ENCODE results near the gene NCOA3. TPM values are rescaled to one million over a fixed set of nuclear protein-coding genes. Genes with fewer than 3 reads are reported as not detected.
A peak's percentile ranks its signal among the peaks of the same experiment; 100 is the strongest.

The NCOA3 gene
- total RNA-seq, 1 donor from 2014 or later: 37.3 TPM

DNA sequence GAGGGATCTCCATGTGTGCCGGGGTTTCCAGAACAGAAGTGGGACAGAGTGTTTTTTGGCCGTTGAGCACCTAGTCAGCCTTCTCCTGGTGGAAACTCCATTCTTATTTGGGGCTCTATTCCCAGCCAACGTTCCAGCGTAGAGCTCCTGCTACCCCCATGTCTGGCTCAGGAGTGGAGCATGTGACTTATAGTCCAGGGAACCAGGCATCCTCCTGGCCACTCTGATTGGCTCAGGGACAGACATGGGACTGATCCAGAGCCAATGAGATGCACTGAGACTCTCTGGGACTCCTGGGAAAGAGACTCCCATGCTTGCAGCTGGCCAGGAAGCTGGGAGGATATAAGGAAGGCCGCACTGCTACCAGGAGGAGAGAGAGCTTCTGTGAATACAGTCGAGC lies 196.5 kb downstream of the NCOA3 start:
- Mint-ChIP-seq H3K27ac (no peak overlapping the region), H3K9me3 (no peaks in the 10 kb centered on the region), H3K36me3 (peaks cover 12% of the 10 kb centered on the region), H3K27me3 (no peaks in the 10 kb centered on the region), H3K4me3 (no peak overlapping the region), H3K4me1 (ENCODE audit: unreplicated experiment) (peaks cover 9% of the 10 kb centered on the region)
- no peak for DNase-seq (ENCODE audit: extremely low spot score, unreplicated experiment)
- TF ChIP-seq, protein P1, sequence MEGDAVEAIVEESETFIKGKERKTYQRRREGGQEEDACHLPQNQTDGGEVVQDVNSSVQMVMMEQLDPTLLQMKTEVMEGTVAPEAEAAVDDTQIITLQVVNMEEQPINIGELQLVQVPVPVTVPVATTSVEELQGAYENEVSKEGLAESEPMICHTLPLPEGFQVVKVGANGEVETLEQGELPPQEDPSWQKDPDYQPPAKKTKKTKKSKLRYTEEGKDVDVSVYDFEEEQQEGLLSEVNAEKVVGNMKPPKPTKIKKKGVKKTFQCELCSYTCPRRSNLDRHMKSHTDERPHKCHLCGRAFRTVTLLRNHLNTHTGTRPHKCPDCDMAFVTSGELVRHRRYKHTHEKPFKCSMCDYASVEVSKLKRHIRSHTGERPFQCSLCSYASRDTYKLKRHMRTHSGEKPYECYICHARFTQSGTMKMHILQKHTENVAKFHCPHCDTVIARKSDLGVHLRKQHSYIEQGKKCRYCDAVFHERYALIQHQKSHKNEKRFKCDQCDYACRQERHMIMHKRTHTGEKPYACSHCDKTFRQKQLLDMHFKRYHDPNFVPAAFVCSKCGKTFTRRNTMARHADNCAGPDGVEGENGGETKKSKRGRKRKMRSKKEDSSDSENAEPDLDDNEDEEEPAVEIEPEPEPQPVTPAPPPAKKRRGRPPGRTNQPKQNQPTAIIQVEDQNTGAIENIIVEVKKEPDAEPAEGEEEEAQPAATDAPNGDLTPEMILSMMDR (conservative IDR thresholded peaks at IDR 0.05): no peak

DNA sequence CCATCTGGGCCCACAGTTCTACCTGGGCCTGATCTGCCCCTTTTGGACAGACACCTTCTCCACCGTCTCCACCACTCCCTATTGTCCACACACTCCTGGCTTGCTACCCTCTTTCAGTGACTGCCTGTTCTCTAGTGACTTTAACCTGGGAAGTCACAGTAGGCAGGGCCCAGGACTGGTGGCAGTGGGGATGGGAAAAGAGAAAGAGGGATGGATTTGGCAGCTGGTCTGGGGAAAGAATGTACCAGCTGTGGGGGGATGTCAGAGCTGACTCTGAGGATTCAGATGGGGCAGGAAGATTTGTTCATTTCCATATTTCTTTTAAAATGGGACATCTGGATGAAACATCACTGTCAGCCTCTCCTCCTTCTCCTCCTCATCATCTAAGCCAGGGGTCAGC lies 198.1 kb downstream of the NCOA3 start:
- H3K9me3 Mint-ChIP-seq: no peaks in the 10 kb centered on the region
- TF ChIP-seq, protein P1 (conservative IDR thresholded peaks at IDR 0.05): no peak
- H3K27ac Mint-ChIP-seq: no peak overlapping the region
- H3K4me3 Mint-ChIP-seq: no peak overlapping the region
- no peak for DNase-seq (ENCODE audit: extremely low spot score, unreplicated experiment)
- H3K27me3 Mint-ChIP-seq: no peaks in the 10 kb centered on the region
- H3K4me1 Mint-ChIP-seq (ENCODE audit: unreplicated experiment): peaks cover 15% of the 10 kb centered on the region
- H3K36me3 Mint-ChIP-seq: peaks cover 22% of the 10 kb centered on the region

DNA sequence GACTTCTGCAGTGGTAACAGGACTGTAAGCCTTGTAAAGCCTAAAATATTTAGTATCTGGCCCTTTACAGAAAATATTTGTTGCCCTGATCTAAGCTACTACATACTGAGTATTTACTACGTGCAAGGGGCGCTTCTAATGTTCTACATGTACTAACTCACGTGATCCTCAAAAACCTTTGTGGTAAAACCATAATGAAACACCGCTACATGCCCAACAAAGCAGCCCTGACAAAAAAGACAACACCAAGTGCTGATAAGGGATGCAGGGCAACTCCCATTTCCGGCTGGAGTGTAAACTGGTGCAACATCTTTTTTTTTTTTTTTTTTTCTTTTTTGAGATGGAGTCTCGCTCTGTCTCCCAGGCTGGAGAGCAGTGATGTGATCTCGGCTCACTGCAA lies 198.6 kb downstream of the NCOA3 start:
- H3K9me3 Mint-ChIP-seq: no peaks in the 10 kb centered on the region
- H3K4me3 Mint-ChIP-seq: no peak overlapping the region
- peaks cover 10% of the 10 kb centered on the region for H3K4me1 Mint-ChIP-seq (ENCODE audit: unreplicated experiment)
- H3K27me3 Mint-ChIP-seq: no peaks in the 10 kb centered on the region
- H3K36me3 Mint-ChIP-seq: peaks cover 26% of the 10 kb centered on the region
- TF ChIP-seq, protein P1 (conservative IDR thresholded peaks at IDR 0.05): no peak
- no peak overlapping the region for H3K27ac Mint-ChIP-seq
- DNase-seq (ENCODE audit: extremely low spot score, unreplicated experiment): no peak

DNA sequence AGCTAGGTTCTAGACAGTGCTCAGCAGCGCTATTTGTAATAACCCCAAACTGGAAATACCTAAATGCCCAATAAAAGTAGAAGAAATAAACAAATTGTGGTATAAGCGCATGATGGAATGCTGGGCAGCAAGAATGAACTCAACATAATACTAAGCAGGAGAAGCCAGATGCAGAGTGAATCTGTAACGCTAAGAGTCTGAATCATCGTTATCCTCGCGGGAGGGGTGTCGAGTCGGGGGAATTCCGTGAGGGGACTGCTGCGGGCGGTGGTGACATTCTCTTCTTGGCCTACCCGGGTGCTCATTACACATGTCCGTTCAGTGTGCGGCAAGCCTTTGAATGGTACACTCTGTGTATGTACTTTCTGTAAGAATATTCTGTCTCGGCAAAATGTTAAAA lies 199.9 kb downstream of the NCOA3 start:
- H3K4me3 Mint-ChIP-seq: no peak overlapping the region
- peaks cover 27% of the 10 kb centered on the region for H3K36me3 Mint-ChIP-seq
- H3K27me3 Mint-ChIP-seq: no peaks in the 10 kb centered on the region
- no peak overlapping the region for H3K27ac Mint-ChIP-seq
- H3K9me3 Mint-ChIP-seq: no peaks in the 10 kb centered on the region
- H3K4me1 Mint-ChIP-seq (ENCODE audit: unreplicated experiment): peaks cover 8% of the 10 kb centered on the region
- no peak for DNase-seq (ENCODE audit: extremely low spot score, unreplicated experiment)
- TF ChIP-seq, protein P1 (conservative IDR thresholded peaks at IDR 0.05): no peak

- Mint-ChIP-seq H3K4me3 (no peak overlapping the region), H3K36me3 (peaks cover 31% of the 10 kb centered on the region), H3K9me3 (no peaks in the 10 kb centered on the region), H3K27ac (peak overlapping the region; percentile 48), H3K27me3 (no peaks in the 10 kb centered on the region), H3K4me1 (ENCODE audit: unreplicated experiment) (peaks cover 20% of the 10 kb centered on the region)
- TF ChIP-seq, protein P1 (conservative IDR thresholded peaks at IDR 0.05): no peak
- DNase-seq (ENCODE audit: extremely low spot score, unreplicated experiment): no peak
Measured at GRCh38 chr20:47703748-47704147, 202.1 kb downstream of the NCOA3 start.

Data from type B pancreatic cell (in vitro differentiated cells).